ENCODE results near the gene MAD1L1.

MAD1L1 gene

GRCh38 chr7:2197436-2198155 is 35.1 kb downstream of the MAD1L1 start:
- no peak for DNase-seq
- no peak overlapping the region for H2AK5ac ChIP-seq (ENCODE audit: low read length)
- no peak overlapping the region for H2BK120ac ChIP-seq (ENCODE audit: insufficient read depth, low read length, poor library complexity)
- H3K4ac ChIP-seq (ENCODE audit: low read depth, low read length): no peak overlapping the region
- no peak overlapping the region for H3K18ac ChIP-seq (ENCODE audit: low read length)
- no peak overlapping the region for H3K9ac ChIP-seq (ENCODE audit: low read length)
- H3K23ac ChIP-seq (ENCODE audit: low read length): no peak overlapping the region
- H3K79me2 ChIP-seq (ENCODE audit: control insufficient read depth, insufficient read depth, low read length, poor library complexity): no peaks in the 10 kb centered on the region
- H2BK5ac ChIP-seq (ENCODE audit: low read depth, low read length, poor library complexity): no peak overlapping the region
- no peak overlapping the region for H4K8ac ChIP-seq (ENCODE audit: low read depth, low read length)
- no peak overlapping the region for H3K14ac ChIP-seq (ENCODE audit: low read length)
- WGBS (ENCODE audit: extremely low coverage, insufficient coverage, insufficient read length): no CpG with 5 or more reads among the region's 21 CpGs
- H3K36me3 ChIP-seq (ENCODE audit: control insufficient read depth in 1 of 2, insufficient read depth in 2 of 2, low read length in 2 of 2): peaks cover 49 to 52% of the 10 kb centered on the region in 2 experiments
- H3K9me3 ChIP-seq (ENCODE audit: insufficient read depth, low read depth, low read length): peaks cover 4% of the 10 kb centered on the region
- H3K27ac ChIP-seq (ENCODE audit: low read depth, low read length): no peak overlapping the region
- peak overlapping the region; percentile 27 for H3K4me3 ChIP-seq (ENCODE audit: low read depth, low read length)
- H3K4me2 ChIP-seq (ENCODE audit: low read length): no peak overlapping the region
- no peaks in the 10 kb centered on the region for H3K27me3 ChIP-seq (ENCODE audit: insufficient read depth, low read length)
- H4K12ac ChIP-seq (ENCODE audit: low read depth, low read length): no peak overlapping the region
- H4K91ac ChIP-seq (ENCODE audit: low read depth, low read length): no peak overlapping the region
- no peak overlapping the region for H2BK12ac ChIP-seq (ENCODE audit: low read length)
- H2AFZ ChIP-seq (ENCODE audit: insufficient read depth, low read length, poor library complexity): no peak overlapping the region
- H3K79me1 ChIP-seq (ENCODE audit: low read length): no peaks in the 10 kb centered on the region
- peaks cover 0 to 2% of the 10 kb centered on the region in 2 experiments for H3K4me1 ChIP-seq (ENCODE audit: control insufficient read depth in 1 of 2, insufficient read depth in 2 of 2, low read length in 2 of 2)

DNA sequence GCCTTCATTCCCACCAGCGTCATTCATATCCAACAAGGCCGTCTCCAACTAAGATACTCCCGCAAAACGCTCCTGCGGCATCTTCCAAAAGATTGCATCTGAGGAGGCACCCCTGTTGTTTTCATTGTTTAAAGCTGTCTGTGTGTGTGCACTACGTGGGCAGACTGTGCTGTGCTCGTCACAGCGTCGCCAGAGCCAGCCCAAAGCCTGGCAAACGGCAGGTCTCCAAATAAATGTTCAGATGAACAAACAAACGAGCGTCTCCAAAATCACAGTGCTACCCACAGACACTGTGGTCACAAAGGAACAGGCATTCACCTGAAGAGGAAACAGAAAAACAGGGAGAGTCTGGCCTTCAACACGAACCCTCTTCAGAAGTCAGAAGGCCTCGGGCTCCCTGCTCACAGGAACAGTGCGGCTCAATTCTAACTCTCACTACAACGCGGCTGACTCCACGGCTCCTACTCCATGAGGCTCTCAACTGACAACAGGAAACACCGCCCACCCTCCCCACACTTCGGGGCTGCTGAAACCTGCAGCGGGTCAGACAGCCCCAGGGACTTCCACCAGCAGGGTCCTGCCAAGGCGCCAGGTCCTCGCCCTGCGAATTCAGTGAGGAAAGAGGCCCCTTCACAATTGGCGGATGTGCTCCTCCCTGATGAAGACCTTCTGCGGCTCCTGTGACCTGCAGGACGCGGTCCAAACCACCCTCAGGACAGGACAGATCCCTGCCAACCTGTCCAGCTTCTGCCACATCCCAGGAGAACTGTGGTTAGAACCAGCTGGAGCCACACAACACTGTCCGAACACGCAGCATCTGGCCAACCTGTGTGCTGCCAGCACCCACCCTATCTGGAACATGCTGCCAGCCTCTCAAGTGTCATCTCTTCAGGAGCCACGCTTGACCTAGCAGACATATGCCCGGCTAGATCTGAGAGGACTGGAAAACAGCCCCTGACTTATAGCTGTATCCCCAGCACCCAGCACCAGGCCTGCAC is 36.1 kb downstream of the MAD1L1 start:
- Histone ChIP-seq H2BK12ac (ENCODE audit: low read length) (no peak overlapping the region), H4K8ac (ENCODE audit: low read depth, low read length) (no peak overlapping the region), H2BK120ac (ENCODE audit: insufficient read depth, low read length, poor library complexity) (no peak overlapping the region), H3K14ac (ENCODE audit: low read length) (no peak overlapping the region), H3K79me1 (ENCODE audit: low read length) (no peaks in the 10 kb centered on the region), H3K9me3 (ENCODE audit: insufficient read depth, low read depth, low read length) (peaks cover 4% of the 10 kb centered on the region), H3K4ac (ENCODE audit: low read depth, low read length) (no peak overlapping the region), H3K27ac (ENCODE audit: low read depth, low read length) (no peak overlapping the region), H3K36me3 (ENCODE audit: control insufficient read depth in 1 of 2, insufficient read depth in 2 of 2, low read length in 2 of 2) (peaks cover 48 to 51% of the 10 kb centered on the region in 2 experiments), H3K18ac (ENCODE audit: low read length) (no peak overlapping the region), H4K12ac (ENCODE audit: low read depth, low read length) (no peak overlapping the region), H3K79me2 (ENCODE audit: control insufficient read depth, insufficient read depth, low read length, poor library complexity) (no peaks in the 10 kb centered on the region), H2BK5ac (ENCODE audit: low read depth, low read length, poor library complexity) (no peak overlapping the region), H3K23ac (ENCODE audit: low read length) (no peak overlapping the region), H2AK5ac (ENCODE audit: low read length) (no peak overlapping the region), H2AFZ (ENCODE audit: insufficient read depth, low read length, poor library complexity) (no peak overlapping the region), H3K9ac (ENCODE audit: low read length) (no peak overlapping the region), H3K4me3 (ENCODE audit: low read depth, low read length) (no peak overlapping the region), H3K27me3 (ENCODE audit: insufficient read depth, low read length) (no peaks in the 10 kb centered on the region), H3K4me2 (ENCODE audit: low read length) (no peak overlapping the region), H4K91ac (ENCODE audit: low read depth, low read length) (no peak overlapping the region), H3K4me1 (ENCODE audit: control insufficient read depth in 1 of 2, insufficient read depth in 2 of 2, low read length in 2 of 2) (no peaks in the 10 kb centered on the region)
- no peak for DNase-seq
- WGBS (ENCODE audit: extremely low coverage, insufficient coverage, insufficient read length): no CpG with 5 or more reads among the region's 32 CpGs

GRCh38 chr7:2195400-2196246 is 37.1 kb downstream of the MAD1L1 start:
- Histone ChIP-seq H2BK5ac (ENCODE audit: low read depth, low read length, poor library complexity) (no peak overlapping the region), H4K12ac (ENCODE audit: low read depth, low read length) (no peak overlapping the region), H2AFZ (ENCODE audit: insufficient read depth, low read length, poor library complexity) (no peak overlapping the region), H2AK5ac (ENCODE audit: low read length) (no peak overlapping the region), H3K9ac (ENCODE audit: low read length) (no peak overlapping the region), H3K79me2 (ENCODE audit: control insufficient read depth, insufficient read depth, low read length, poor library complexity) (no peaks in the 10 kb centered on the region), H3K36me3 (ENCODE audit: control insufficient read depth in 1 of 2, insufficient read depth in 2 of 2, low read length in 2 of 2) (peaks cover 42 to 45% of the 10 kb centered on the region in 2 experiments), H3K4me1 (ENCODE audit: control insufficient read depth in 1 of 2, insufficient read depth in 2 of 2, low read length in 2 of 2) (no peaks in the 10 kb centered on the region), H4K8ac (ENCODE audit: low read depth, low read length) (no peak overlapping the region), H3K79me1 (ENCODE audit: low read length) (no peaks in the 10 kb centered on the region), H3K27me3 (ENCODE audit: insufficient read depth, low read length) (no peaks in the 10 kb centered on the region), H2BK12ac (ENCODE audit: low read length) (no peak overlapping the region), H4K91ac (ENCODE audit: low read depth, low read length) (no peak overlapping the region), H2BK120ac (ENCODE audit: insufficient read depth, low read length, poor library complexity) (no peak overlapping the region), H3K23ac (ENCODE audit: low read length) (no peak overlapping the region), H3K4me2 (ENCODE audit: low read length) (no peak overlapping the region), H3K4ac (ENCODE audit: low read depth, low read length) (no peak overlapping the region), H3K18ac (ENCODE audit: low read length) (no peak overlapping the region), H3K14ac (ENCODE audit: low read length) (no peak overlapping the region), H3K4me3 (ENCODE audit: low read depth, low read length) (no peak overlapping the region), H3K27ac (ENCODE audit: low read depth, low read length) (no peak overlapping the region), H3K9me3 (ENCODE audit: insufficient read depth, low read depth, low read length) (peaks cover 4% of the 10 kb centered on the region)
- WGBS (ENCODE audit: extremely low coverage, insufficient coverage, insufficient read length): no CpG with 5 or more reads among the region's 13 CpGs
- no peak for DNase-seq

Data from trophoblast cell (in vitro differentiated cells and primary cell).